Ovary (tissue), 9 donors: ENCODE measurements around the gene ZNF592. TPM values are rescaled to one million over a fixed set of nuclear protein-coding genes. Genes with fewer than 3 reads are reported as not detected.

Source experiments
- DNase-seq, 5 donors: peaks; one replicate each; pipeline ENCODE4 v3.0.0-alpha.2; 2019 to 2020
- H3K27ac ChIP-seq, 2 donors: fragments of 200-600 bp; one replicate each; pipeline versions ENCODE4 v1.5.1 to v1.8.0; 2019 to 2022
- H3K27me3 ChIP-seq: fragments of 200-600 bp; one replicate; pipeline ENCODE4 v1.8.0; 2022
- H3K36me3 ChIP-seq: fragments of 200-600 bp; sonication (generic); one replicate; pipeline ENCODE4 v1.5.1; 2019
- H3K4me1 ChIP-seq: one replicate; pipeline ENCODE4 v1.8.1; 2013; ENCODE audit warnings: mild to moderate bottlenecking, moderate library complexity; ENCODE audit not compliant: insufficient read depth
- H3K4me3 ChIP-seq: fragments of 200-600 bp; sonication (generic); one replicate; pipeline ENCODE4 v1.5.1; 2017
- H3K9me3 ChIP-seq, 2 donors: fragments of 200-600 bp in 1 of 2; sonication (generic) in 1 of 2; one replicate each; pipeline versions ENCODE4 v1.5.1 to v1.8.1; 2013 to 2019; ENCODE audit warnings: mild to moderate bottlenecking in 1 of 2, moderate library complexity in 1 of 2
- CTCF ChIP-seq, 3 donors: fragments of 450-650 bp in 2 of 3; fragments of 200-600 bp in 1 of 3; IDR thresholded peaks; one replicate each; pipeline versions ENCODE4 v1.5.1 to v1.8.0; 2016 to 2022; ENCODE audit warnings: antibody characterized with exemption in 3 of 3, mild to moderate bottlenecking in 1 of 3
- EP300 ChIP-seq: sonication (generic); formaldehyde crosslinking; IDR thresholded peaks from one replicate; pipeline ENCODE4 v1.6.1; 2017; ENCODE audit warnings: antibody characterized with exemption
- POLR2A ChIP-seq: fragments of 450-650 bp; IDR thresholded peaks from one replicate; pipeline ENCODE4 v1.6.1; 2017; ENCODE audit warnings: antibody characterized with exemption, mild to moderate bottlenecking, moderate library complexity
- WGBS, 3 donors: extraction: QIAGEN DNeasy Blood & Tissue Kit in 1 of 3; methylation state at CpG; one replicate each; pipeline versions ENCODE4 v1.1.5 to v1.1.7; 2013 to 2017; 5-methylcytosine and 5-hydroxymethylcytosine counted together
- intact Hi-C, 4 donors: fragments of 100-400 bp; cut with DNase I; formaldehyde crosslinking; loops; one replicate each; pipeline versions ENCODE4 v1.11.0 to v1.15.1; 2022 to 2023
- polyA plus RNA-seq, 2 donors: library from polyadenylated mRNA; stranded (reverse); fragments of 200-250 nt in 1 of 2; fragments of 350-450 nt in 1 of 2; fragmentation: Illumina TruSeq in 1 of 2; extraction: RNeasy Lipid Tissue Mini Kit (QIAGEN cat#74804) in 1 of 2; gene quantifications; one replicate each; pipeline ENCODE4 v1.2.3, GENCODE V29; 2013 to 2014
- total RNA-seq, 7 donors: library from RNA; depleted of rRNA in 2 of 7; stranded (reverse); fragments of >200 nt in 2 of 7; fragmentation: NEBNext Ultra II Directional in 3 of 7; extraction: Animal tissue kit (Norgen Biotek cat#: 25700) in 3 of 7; gene quantifications; one replicate each; pipeline versions ENCODE4 v1.1.0 to v1.2.4, GENCODE V29; 2016 to 2023
- donor health status: DM: no; HTN: no; CAD: no; lungs with moderate emphysema.
- donor health status: DM: no; HTN: no; CAD: no.
- donor health status: Bipolar disorder and iron deficiency.
- donor health status: DM: yes; HTN: yes; CAD: no.
- donor health status: DM: no; HTN: no; CAD: no.
- donor health status: DM: yes; HTN: yes; CAD: no.

Gene ZNF592
- total and polyA plus RNA-seq, 9 donors: 10.9 to 37.3 (median 23.7) TPM

- 57 to 70% (median 67%) methylated on average over 2 of the region's 2 CpGs for whole genome bisulfite sequencing, 3 donors
- no peak overlapping the region for H3K27ac ChIP-seq
- H3K9me3 ChIP-seq: no peaks in the 10 kb centered on the region
- DNase-seq: no peak
- H3K4me3 ChIP-seq: no peak overlapping the region
- intact Hi-C loops: no loop called here
- no peak for TF ChIP-seq POLR2A
- no peak for TF ChIP-seq EP300
- TF ChIP-seq CTCF (IDR thresholded peaks at IDR 0.05): no peak
- no peaks in the 10 kb centered on the region for H3K27me3 ChIP-seq
- no peaks in the 10 kb centered on the region for H3K36me3 ChIP-seq
- H3K4me1 ChIP-seq: no peaks in the 10 kb centered on the region
Observed at GRCh38 chr15:84721371-84721770, 27.0 kb upstream of the ZNF592 start.

- no peaks in the 10 kb centered on the region for H3K9me3 ChIP-seq
- H3K36me3 ChIP-seq: no peaks in the 10 kb centered on the region
- intact Hi-C loops: no loop called here
- H3K4me1 ChIP-seq: no peaks in the 10 kb centered on the region
- H3K27me3 ChIP-seq: no peaks in the 10 kb centered on the region
- no peak overlapping the region for H3K27ac ChIP-seq
- TF ChIP-seq POLR2A (no peak), CTCF (IDR thresholded peaks at IDR 0.05) (no peak), EP300 (no peak)
- 87 to 98% (median 89%) methylated on average over 2 of the region's 2 CpGs for WGBS, 3 donors
- no peak overlapping the region for H3K4me3 ChIP-seq
- DNase-seq: no peak
Observed at GRCh38 chr15:84722628-84723027, 25.8 kb upstream of the ZNF592 start.

- intact Hi-C loops: no loop called here
- TF ChIP-seq CTCF (IDR thresholded peaks at IDR 0.05): no peak
- no peak for TF ChIP-seq POLR2A
- no peak for TF ChIP-seq EP300
- 8 to 10% (median 9%) methylated on average over 1 of the region's 1 CpG for WGBS, 3 donors
- no peak for DNase-seq
- no peaks in the 10 kb centered on the region for H3K4me1 ChIP-seq
- H3K27ac ChIP-seq: no peak overlapping the region
- H3K36me3 ChIP-seq: no peaks in the 10 kb centered on the region
- no peaks in the 10 kb centered on the region for H3K27me3 ChIP-seq
- H3K9me3 ChIP-seq: no peaks in the 10 kb centered on the region
- H3K4me3 ChIP-seq: no peak overlapping the region
Observed at GRCh38 chr15:84725001-84725491, 23.3 kb upstream of the ZNF592 start.

GRCh38 chr15:84727429-84727828 is 21.0 kb upstream of the ZNF592 start:
- no peaks in the 10 kb centered on the region for H3K27me3 ChIP-seq
- H3K4me3 ChIP-seq: no peak overlapping the region
- TF ChIP-seq POLR2A (no peak), EP300 (no peak), CTCF (IDR thresholded peaks at IDR 0.05) (no peak)
- DNase-seq: no peak
- no peaks in the 10 kb centered on the region for H3K36me3 ChIP-seq
- WGBS, 3 donors: 92 to 97% (median 95%) methylated on average over 6 of the region's 6 CpGs
- intact Hi-C loops: no loop called here
- no peak overlapping the region for H3K27ac ChIP-seq
- no peaks in the 10 kb centered on the region for H3K9me3 ChIP-seq
- H3K4me1 ChIP-seq: no peaks in the 10 kb centered on the region

GRCh38 chr15:84731774-84732173 is 16.6 kb upstream of the ZNF592 start:
- TF ChIP-seq POLR2A (no peak), CTCF (IDR thresholded peaks at IDR 0.05) (no peak), EP300 (no peak)
- Histone ChIP-seq H3K27ac (no peak overlapping the region), H3K4me1 (no peaks in the 10 kb centered on the region), H3K27me3 (no peaks in the 10 kb centered on the region), H3K36me3 (no peaks in the 10 kb centered on the region), H3K4me3 (no peak overlapping the region), H3K9me3 (no peaks in the 10 kb centered on the region)
- no peak for DNase-seq
- intact Hi-C loops: no loop called here
